HG03354 (cell line): Measurements from ENCODE around the gene ARHGAP15.

Experiments used
- ATAC-seq: cut with Tn5 transposase; IDR thresholded peaks from one replicate; pipeline ENCODE4 v1.9.1; 2021; ENCODE audit warnings: mild to moderate bottlenecking; ENCODE audit not compliant: unreplicated experiment, poor library complexity, severe bottlenecking

ARHGAP15 gene

GRCh38 chr2:143745060-143745459, 615.8 kb downstream of the ARHGAP15 start:
- no peak for ATAC-seq

DNA sequence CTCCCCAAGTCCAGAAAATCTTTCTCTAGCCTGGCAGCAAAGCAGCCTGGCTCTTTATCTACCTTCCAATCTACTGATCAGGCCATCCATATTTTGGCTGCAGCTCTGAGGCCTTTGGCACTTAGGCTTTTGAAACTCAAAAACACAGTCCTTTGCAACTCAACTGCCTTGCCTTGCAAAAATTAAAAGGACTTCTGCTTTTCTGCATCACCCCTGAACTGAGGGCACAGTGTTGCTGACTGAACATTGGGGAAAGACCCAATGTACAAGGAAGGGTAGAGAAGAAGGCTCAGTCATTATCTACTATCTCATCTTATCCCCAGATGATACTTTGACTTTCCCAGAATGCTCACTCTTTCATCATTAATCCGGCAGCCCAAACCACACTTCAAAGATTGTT, 625.5 kb downstream of the ARHGAP15 start:
- no peak for ATAC-seq

- no peak for ATAC-seq
These were observed 629.6 kb downstream of the ARHGAP15 start for GRCh38 chr2:143758629-143759330.

DNA sequence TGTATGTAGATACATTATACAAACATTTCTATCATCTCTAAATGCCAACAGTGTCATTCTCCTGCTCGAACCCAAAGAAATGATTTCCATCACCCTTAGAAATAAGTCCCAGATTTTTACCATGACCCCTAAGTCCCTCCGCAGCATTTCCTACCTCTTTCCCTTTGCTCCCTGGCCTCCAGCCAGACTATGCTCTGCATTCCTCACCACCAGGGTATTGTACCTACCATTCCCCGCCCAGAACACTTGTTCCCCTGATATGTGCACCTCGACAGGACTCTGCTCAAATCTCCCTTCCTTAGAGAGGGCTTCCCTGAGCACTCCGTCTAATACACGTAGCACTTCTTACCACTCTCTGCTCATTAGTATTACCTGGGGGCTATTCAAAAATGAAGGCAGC, 630.2 kb downstream of the ARHGAP15 start:
- no peak for ATAC-seq

DNA sequence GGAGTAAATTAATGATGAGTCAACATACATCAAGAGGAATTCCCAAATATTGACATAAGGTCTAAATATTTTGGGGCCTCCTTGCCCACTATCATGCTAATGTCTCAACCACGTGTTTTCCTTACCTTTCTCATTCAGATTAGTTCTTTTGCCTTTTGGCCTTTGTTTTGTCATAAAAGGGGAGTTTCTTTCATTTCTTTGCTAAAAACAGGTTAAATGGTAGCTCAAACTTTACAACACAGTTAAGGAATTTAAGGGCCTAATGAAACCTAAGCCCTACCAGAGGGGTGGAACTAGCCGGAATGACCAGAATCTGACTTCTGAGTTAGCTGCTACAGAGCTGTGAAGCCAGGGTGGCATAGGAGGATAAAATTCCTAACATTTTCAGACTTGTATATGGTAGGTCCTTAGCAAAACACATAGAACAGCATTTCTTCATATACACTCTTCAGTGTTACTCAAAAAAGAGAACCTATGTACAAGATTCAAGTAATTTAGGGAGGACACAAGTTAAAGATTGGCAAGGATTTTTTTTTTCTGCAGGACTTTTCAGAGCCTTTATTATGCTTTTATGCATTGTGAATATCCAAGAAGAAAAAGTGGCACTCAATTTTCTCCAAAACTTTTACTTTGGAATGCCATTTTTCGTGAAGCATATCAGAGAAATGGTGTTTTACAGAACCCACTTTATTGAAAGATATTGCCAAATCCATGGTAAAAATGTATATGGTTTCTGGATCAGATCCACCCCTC, 633.1 kb downstream of the ARHGAP15 start:
- no peak for ATAC-seq

DNA sequence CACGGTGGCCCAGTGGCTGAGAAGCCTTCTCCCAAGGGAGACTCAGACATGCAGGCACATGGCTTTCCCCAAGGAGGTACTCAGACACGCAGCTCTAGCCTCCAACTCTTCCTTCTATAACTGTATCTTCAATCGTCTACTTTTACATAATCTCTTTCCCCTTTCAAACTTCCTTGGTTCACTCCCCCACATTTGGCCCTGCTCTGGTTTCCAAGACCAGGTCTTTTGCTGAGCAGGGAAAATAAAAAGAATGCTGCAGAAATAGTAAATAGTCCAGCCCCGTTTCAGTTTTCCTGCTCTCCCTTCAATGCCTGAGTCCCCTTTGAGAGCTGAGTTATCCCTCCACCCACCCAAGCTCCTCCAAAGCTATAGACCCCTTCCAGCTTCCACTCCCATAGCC, 635.0 kb downstream of the ARHGAP15 start:
- no peak for ATAC-seq

GRCh38 chr2:143764706-143765105, 635.5 kb downstream of the ARHGAP15 start:
- ATAC-seq, result no peak

- no peak for ATAC-seq
These were observed 639.8 kb downstream of the ARHGAP15 start for GRCh38 chr2:143768991-143769390.

DNA sequence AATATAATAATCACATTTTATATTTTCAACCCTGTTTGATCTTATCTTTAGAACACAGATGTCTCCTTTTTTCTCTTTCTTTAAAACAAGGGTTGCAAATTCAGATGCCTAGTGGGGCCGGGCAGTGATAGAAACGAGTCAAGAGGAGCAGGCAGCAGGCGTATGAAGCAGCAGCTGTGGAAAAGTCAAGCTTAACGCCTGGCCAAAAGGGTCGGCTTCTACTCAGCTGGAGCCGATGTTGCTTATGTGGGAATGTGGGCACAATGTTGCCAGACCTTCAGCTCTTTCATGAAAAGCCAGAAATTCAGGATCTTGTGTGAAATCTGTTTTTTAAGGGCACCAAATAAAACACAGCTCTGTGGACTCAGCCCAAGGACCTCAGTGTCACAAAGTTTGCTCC, 642.7 kb downstream of the ARHGAP15 start:
- no peak for ATAC-seq

DNA sequence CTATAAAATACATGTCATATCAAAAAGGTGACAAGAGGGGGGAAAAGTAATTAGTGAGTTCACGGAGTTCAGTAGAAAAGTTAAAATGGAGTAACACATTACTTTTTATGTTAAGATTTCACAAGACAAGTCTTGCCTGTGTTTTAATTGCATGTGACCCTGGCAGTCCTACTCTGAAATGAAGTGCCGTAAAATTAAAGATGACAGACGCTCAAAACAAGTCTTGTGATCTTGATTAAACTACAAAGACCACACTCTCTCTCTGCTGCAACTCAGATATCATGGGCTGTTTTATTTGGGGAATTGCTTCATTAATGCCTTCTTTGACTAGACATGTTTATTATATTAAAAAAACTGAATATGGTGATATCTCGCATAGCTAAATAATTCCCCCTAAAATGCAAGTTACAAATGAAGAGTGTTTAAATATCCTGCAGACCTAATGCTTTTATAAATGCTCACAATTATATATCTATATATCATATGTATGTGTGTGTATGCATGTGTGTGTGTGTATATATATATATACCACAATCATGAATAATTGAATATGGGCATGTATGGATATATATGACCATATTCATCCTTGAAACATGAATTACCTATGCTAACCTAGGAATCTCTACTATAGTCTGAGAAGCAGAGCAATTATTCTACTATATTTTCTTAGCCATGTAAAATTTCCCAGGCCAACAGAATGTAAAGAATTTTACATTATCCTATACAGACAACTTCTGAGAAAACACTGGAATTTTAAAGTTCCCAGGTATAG, 647.5 kb downstream of the ARHGAP15 start:
- no peak for ATAC-seq

GRCh38 chr2:143779021-143779420, 649.8 kb downstream of the ARHGAP15 start:
- ATAC-seq, result no peak

DNA sequence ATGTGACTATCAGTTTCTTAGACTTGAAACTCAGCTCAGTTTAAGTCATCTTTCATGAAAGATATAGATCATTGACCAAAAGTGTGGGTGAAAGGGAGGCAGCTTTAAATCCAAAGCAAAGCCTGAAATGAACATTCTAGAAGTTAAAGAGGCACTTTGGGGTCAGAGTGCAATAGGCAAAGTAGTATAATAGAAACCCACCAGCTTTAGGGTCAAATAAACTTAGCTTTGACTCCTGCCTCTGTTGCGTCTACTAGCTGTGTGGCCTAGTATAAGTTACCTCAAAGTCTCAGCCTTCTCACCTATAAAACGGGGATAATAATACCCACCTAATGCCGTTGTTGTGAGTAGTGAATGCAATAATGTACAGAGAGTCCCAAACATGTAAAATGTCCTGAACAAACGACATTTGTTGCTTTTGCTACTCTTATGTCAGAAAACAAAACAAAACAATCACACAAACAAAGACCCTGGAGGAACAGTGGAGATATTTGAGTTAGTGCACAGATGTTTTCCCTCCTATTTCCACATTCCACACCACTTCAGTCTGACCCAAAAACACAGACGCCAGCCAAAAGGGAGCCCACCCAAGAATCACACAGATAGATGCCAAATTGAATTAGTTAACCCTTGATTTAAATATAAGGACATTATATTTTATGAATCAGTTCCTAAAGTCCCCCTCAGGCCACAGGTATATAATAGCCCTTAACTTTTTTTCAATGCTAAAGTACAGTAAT, 657.0 kb downstream of the ARHGAP15 start:
- no peak for ATAC-seq

- no peak for ATAC-seq
These were observed 658.5 kb downstream of the ARHGAP15 start for GRCh38 chr2:143787674-143788073.

DNA sequence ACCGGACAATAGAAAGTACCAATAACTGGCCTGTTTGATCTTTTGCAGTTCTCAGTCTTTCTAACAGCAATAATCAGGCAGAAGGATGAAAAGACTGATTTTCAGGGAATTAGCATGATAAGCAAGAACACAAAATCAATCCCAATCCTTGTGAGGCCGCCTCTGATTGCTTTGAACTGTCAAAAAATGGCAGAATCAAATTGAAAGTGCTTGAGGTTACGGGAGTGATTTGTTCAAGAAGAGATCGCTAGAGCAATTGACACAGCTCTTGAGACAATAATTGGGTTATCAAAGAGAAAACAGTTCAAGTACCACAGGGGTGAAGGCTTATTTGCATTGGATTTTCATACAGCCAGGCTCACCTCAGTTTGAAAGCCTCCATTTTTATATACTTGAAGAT, 663.4 kb downstream of the ARHGAP15 start:
- no peak for ATAC-seq

DNA sequence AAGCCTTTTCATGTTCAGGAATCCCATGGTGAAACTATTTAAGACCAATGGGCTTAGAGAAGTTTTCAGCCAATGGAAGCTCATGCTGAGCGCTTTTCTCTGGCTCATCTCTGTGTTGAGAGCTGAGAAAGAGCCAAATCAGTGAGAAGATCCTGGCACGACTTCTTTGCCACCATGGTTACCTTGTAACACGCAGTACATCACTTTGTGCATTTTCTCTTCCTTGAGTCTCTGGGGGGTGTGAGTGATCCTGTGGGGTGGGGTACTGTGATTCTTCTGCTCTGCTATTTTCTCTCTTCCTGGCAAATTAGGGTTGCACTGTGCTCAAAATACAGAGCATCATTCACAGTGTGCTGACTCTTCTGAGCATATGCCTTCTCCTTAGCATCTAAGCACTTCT, 664.2 kb downstream of the ARHGAP15 start:
- no peak for ATAC-seq

DNA sequence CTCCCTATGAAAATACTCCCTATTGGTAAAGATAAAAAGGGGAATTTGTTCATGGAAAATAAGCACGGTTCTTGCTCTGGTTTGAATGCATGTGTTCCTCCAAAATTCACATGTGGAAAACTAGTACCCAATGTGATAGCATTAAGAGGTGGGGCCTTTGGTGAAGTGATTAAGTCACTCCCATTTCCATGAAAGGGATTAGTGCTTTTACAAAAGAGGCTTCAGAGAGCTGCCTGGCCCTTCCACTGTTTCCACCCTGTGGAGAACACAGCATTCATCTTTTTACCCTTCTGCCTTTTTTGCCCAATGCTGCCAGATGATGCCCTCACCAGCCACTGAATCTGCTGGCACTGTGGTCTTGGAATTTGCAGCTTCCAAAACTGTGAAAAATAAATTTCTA, 666.8 kb downstream of the ARHGAP15 start:
- ATAC-seq, result no peak

DNA sequence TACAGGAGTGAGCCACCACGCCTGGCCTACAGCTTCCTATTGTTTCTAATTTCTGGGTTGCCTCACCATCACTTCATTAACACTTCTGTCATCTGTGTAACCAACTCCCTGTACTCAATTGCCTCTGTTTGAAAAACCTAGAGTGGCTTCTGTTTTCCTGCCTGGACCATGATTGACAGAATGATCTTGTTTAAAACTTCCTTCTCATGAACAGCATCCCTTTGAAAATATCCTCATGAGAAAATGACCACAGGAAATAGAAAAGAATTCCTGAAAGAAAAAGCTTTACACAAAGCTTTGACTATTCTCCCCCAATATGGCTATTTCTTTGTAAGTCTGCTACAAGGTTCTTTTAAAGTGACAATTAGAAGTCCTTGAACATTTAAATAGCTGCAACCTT, 672.3 kb downstream of the ARHGAP15 start:
- no peak for ATAC-seq

DNA sequence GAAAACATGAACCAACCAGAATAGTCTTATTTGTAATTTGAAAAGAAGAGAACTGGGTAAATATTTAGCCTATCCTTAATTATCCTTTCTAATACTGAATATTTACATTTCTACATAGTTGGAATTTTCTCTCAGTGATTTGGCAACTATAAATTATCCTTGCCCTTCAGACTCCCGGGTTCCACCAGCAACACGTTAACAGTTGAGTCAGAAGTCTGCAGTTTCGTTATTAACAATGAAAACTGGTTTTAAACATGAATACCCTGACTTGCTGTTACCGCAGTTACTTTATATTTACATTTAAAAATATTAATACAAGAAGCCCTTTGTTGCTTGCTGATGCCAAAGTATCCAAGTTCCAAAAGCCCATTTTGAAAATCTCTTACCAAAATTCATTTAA, 673.0 kb downstream of the ARHGAP15 start:
- no peak for ATAC-seq

GRCh38 chr2:143802871-143803650, 673.8 kb downstream of the ARHGAP15 start:
- ATAC-seq, result peak; percentile 89
